ENCODE data around the gene PILRA.

DNA sequence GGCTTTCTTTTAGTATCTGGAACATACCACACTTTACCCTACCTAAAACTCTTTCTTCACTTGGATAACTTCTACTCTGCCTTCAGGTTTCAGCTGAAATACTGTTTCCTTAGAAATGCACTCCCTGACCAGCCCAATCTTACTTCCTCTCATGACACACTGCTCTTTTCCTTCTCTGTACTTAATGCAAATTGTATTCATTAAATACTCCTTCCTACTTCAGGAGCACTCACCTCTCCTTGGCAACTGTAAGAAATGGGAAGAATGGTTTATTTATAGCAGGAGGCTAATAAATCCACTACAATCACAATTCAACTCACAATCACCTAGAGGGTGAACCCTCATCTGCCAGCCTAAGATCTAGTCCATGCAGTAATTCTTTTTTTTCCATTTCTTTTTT is 40.1 kb downstream of the PILRA start:
- no peak for TF ChIP-seq RFX5 (IDR thresholded peaks at IDR 0.05; ENCODE audit: borderline replicate concordance, low read depth, low read length)
- no peak for TF ChIP-seq POLR2A (IDR thresholded peaks at IDR 0.05; ENCODE audit: control extremely low read depth in 1 of 2, low read depth in 2 of 2, low read length in 2 of 2)
